GM12878 (cell line): Measurements from ENCODE around the gene METTL16. TPM values are rescaled to one million over a fixed set of nuclear protein-coding genes. Genes with fewer than 3 reads are reported as not detected.
"Not testable (repeated sequence)": the region's sequence is repeated elsewhere in the genome, so short reads cannot be mapped to it uniquely, and the experiment has no call there.

Source experiments
- ATAC-seq: fragments of 200-7000 bp; cut with Tn5 transposase; 3 replicates; pipeline ENCODE4 v1.9.1; 2020; ENCODE audit warnings: mild to moderate bottlenecking, moderate library complexity
- BruUV-seq: library from RNA; stranded (reverse); fragments of 400-500 nt; replicated peaks from 2 replicates; lab custom pipeline; 2021; lab: Mats Ljungman, UMichigan
- CTCF ChIA-PET: fragments of 300-600 bp; sonication (Branson Sonifier 250); formaldehyde crosslinking; extraction: SDS; loops from one replicate; lab custom pipeline; 2021; ENCODE audit warnings: inconsistent platforms; lab: Yijun Ruan, JAX
- POLR2A ChIA-PET: fragments of 350-600 bp; formaldehyde crosslinking; extraction: SDS; loops from one replicate; lab custom pipeline; 2021; ENCODE audit warnings: inconsistent platforms; lab: Charles Lee
- RAD21 ChIA-PET: fragments of 300-600 bp; sonication (Branson Sonifier 250); formaldehyde crosslinking; loops from one replicate; lab custom pipeline; 2023; ENCODE audit warnings: antibody characterized with exemption; ENCODE audit not compliant: unreplicated experiment; lab: Charles Lee
- SMC1A ChIA-PET: fragments of 300-600 bp; sonication (Branson Sonifier 250); formaldehyde crosslinking; loops from one replicate; lab custom pipeline; 2023; ENCODE audit not compliant: unreplicated experiment, uncharacterized antibody; lab: Charles Lee
- DNase-seq: peaks from one replicate; pipeline ENCODE4 v3.0.0-alpha.2; 2011; ENCODE audit warnings: low read depth, low spot score
- FAIRE-seq: peaks from 3 replicates; lab custom pipeline; 2011; peaks lifted over from hg19 to GRCh38; lab: Jason Lieb, UNC
- H2AFZ ChIP-seq: 2 replicates; pipeline ENCODE4 v1.6.0; 2011; ENCODE audit warnings: low read depth, low read length, control low read depth; ENCODE audit not compliant: control insufficient read depth
- H3K27ac ChIP-seq: 2 replicates; pipeline ENCODE4 v1.5.1; 2011; ENCODE audit warnings: control low read depth; ENCODE audit not compliant: control insufficient read depth, insufficient read depth
- H3K27me3 ChIP-seq, 2 experiments: replicated peaks in 1 of 2; 2 replicates each; pipeline versions ENCODE4 v1.6.0 to v1.6.1; 2011; ENCODE audit warnings: low read length in 1 of 2; ENCODE audit not compliant: control insufficient read depth in 2 of 2, insufficient read depth in 2 of 2
- H3K36me3 ChIP-seq, 2 experiments: 2 replicates each; pipeline ENCODE4 v1.5.1; 2011; ENCODE audit warnings: low read length in 1 of 2; ENCODE audit not compliant: control insufficient read depth in 2 of 2, insufficient read depth in 2 of 2
- H3K4me1 ChIP-seq: 2 replicates; pipeline ENCODE4 v1.6.1; 2011; ENCODE audit warnings: mild to moderate bottlenecking, low read length, moderate library complexity, mixed read lengths; ENCODE audit not compliant: control insufficient read depth, insufficient read depth
- H3K4me2 ChIP-seq: 2 replicates; pipeline ENCODE4 v1.6.0; 2011; ENCODE audit warnings: control low read depth; ENCODE audit not compliant: control insufficient read depth, insufficient read depth
- H3K4me3 ChIP-seq: fragments of 200-600 bp; sonication (generic); 2 replicates; pipeline ENCODE4 v1.5.1; 2016
- H3K79me2 ChIP-seq: 2 replicates; pipeline ENCODE4 v1.6.0; 2011; ENCODE audit warnings: low read length; ENCODE audit not compliant: control insufficient read depth, insufficient read depth
- H3K9ac ChIP-seq: 2 replicates; pipeline ENCODE4 v1.8.0; 2011; ENCODE audit warnings: low read length, control low read depth, mixed read lengths; ENCODE audit not compliant: control insufficient read depth, insufficient read depth
- H3K9me3 ChIP-seq: replicated peaks from 3 replicates; pipeline ENCODE4 v1.5.1; 2011; ENCODE audit warnings: mild to moderate bottlenecking, low read length; ENCODE audit not compliant: control insufficient read depth, insufficient read depth
- H4K20me1 ChIP-seq: 2 replicates; pipeline ENCODE4 v1.6.0; 2011; ENCODE audit not compliant: control insufficient read depth, insufficient read depth
- BHLHE40 ChIP-seq, 2 experiments: fragments of 450-650 bp in 1 of 2; IDR thresholded peaks; 2 replicates each; pipeline ENCODE4 v1.6.1; 2011 to 2017; ENCODE audit warnings: low read depth in 2 of 2, borderline replicate concordance in 1 of 2, improper control_type of control experiment in 1 of 2, low read length in 1 of 2, mild to moderate bottlenecking in 1 of 2
- BMI1 ChIP-seq: fragments of 450-650 bp; IDR thresholded peaks from 2 replicates; pipeline ENCODE4 v1.6.1; 2016; ENCODE audit warnings: mild to moderate bottlenecking, moderate library complexity, borderline replicate concordance
- FOS ChIP-seq: IDR thresholded peaks from 3 replicates; pipeline ENCODE4 v1.6.1; 2011; ENCODE audit warnings: borderline replicate concordance; ENCODE audit not compliant: insufficient read length; ENCODE audit errors: extremely low read depth
- MTA3 ChIP-seq: IDR thresholded peaks from 2 replicates; pipeline ENCODE4 v1.6.1; 2012; ENCODE audit warnings: low read length, inconsistent platforms, borderline replicate concordance
- NFYA ChIP-seq: IDR thresholded peaks from 2 replicates; pipeline ENCODE4 v1.6.1; 2011; ENCODE audit warnings: low read depth, mild to moderate bottlenecking, low read length, improper control_type of control experiment, borderline replicate concordance
- SREBF1 ChIP-seq: IDR thresholded peaks from 2 replicates; pipeline ENCODE4 v1.6.1; 2012; ENCODE audit warnings: mild to moderate bottlenecking, low read length
- TARDBP ChIP-seq: IDR thresholded peaks from 2 replicates; pipeline ENCODE4 v1.6.1; 2016; ENCODE audit warnings: borderline replicate concordance
- ZNF622 ChIP-seq: fragments of 450-650 bp; IDR thresholded peaks from 2 replicates; pipeline ENCODE4 v1.6.1; 2017; ENCODE audit warnings: mild to moderate bottlenecking, inconsistent platforms
- WGBS: methylation state at CpG from one replicate; pipeline ENCODE4 v1.1.6; 2016; ENCODE audit warnings: low lambda C conversion rate; ENCODE audit not compliant: insufficient replicate concordance, insufficient coverage; ENCODE audit errors: missing lambda C conversion rate; 5-methylcytosine and 5-hydroxymethylcytosine counted together
- in situ Hi-C: fragments of 300-500 bp; cut with MboI; formaldehyde crosslinking; loops from 9 replicates; pipeline ENCODE4 v1.14.3; 2018; ENCODE audit warnings: mixed read lengths
- intact Hi-C: fragments of 100-400 bp; cut with micrococcal nuclease; formaldehyde crosslinking; loops from one replicate; pipeline ENCODE4 v1.14.2; 2022; ENCODE audit not compliant: unreplicated experiment
- polyA plus RNA-seq, 11 experiments: library from polyadenylated mRNA; depleted of rRNA in 4 of 11; unstranded in 6 of 11; stranded (reverse) in 5 of 11; fragments of >200 nt; fragmentation: Nextera tagmentation in 4 of 11; fragmentation: Illumina TruSeq in 1 of 11; extraction: Ambion mirVana in 4 of 11; extraction: Trizol in 1 of 11; gene quantifications; 1 replicate in 1 of 11; 2 replicates in 10 of 11; pipeline versions ENCODE4 v1.2.1 to v1.2.3, GENCODE V29; 2011 to 2016; ENCODE audit warnings: inconsistent platforms in 2 of 11, missing spikeins in 2 of 11, low read depth in 1 of 11
- total RNA-seq, 4 experiments: library from RNA; depleted of rRNA in 3 of 4; stranded (reverse); fragments of >200 nt in 3 of 4; fragmentation: Illumina TruSeq in 1 of 4; extraction: Trizol in 1 of 4; gene quantifications; 2 replicates each; pipeline versions ENCODE4 v1.2.1 to v1.2.3, GENCODE V29; 2013 to 2021
- TF ChIP-seq, protein P1 (sequence below): IDR thresholded peaks from 2 replicates; pipeline ENCODE4 v1.6.1; 2012; ENCODE audit warnings: low read depth, low read length, improper control_type of control experiment
- TF ChIP-seq, protein P2 (sequence below): fragments of 450-650 bp; IDR thresholded peaks from 2 replicates; pipeline ENCODE4 v1.6.1; 2014; ENCODE audit warnings: mild to moderate bottlenecking
- TF ChIP-seq, protein P3 (sequence below): fragments of 450-650 bp; conservative IDR thresholded peaks from 2 replicates; pipeline ENCODE4 v1.6.1; 2017; ENCODE audit warnings: mild to moderate bottlenecking, moderate library complexity
- TF ChIP-seq, protein P4 (sequence below): fragments of 450-650 bp; IDR thresholded peaks from 2 replicates; pipeline ENCODE4 v1.6.1; 2017; ENCODE audit warnings: low read depth, mild to moderate bottlenecking, moderate library complexity

METTL16 gene
- total and polyA plus RNA-seq, 10 of the 15 experiments (the other 5 are each of a cell fraction or from before 2014, with no cell fraction given) = 15.6 to 34.3 (median 23.7) TPM

DNA sequence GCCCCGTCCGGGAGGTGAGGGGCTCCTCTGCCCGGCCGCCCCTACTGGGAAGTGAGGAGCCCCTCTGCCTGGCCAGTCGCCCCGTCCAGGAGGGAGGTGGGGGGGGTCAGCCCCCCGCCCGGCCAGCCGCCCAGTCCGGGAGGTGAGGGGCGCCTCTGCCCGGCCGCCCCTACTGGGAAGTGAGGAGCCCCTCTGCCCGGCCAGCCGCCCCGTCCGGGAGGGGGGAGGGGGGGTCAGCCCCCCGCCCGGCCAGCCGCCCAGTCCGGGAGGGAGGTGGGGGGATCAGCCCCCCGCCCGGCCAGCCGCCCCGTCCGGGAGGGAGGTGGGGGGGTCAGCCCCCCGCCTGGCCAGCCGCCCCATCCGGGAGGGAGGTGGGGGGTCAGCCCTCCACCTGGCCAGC, 64.2 kb downstream of the METTL16 start:
- SMC1A ChIA-PET, H3K79me2 ChIP-seq, H4K20me1 ChIP-seq, H3K36me3 ChIP-seq, ATAC-seq, intact Hi-C loops, H3K27me3 ChIP-seq, H3K27ac ChIP-seq, RAD21 ChIA-PET, H3K4me1 ChIP-seq, H3K9ac ChIP-seq, H3K4me2 ChIP-seq, in situ Hi-C loops, BruUV-seq, POLR2A ChIA-PET, H3K9me3 ChIP-seq, DNase-seq, H2AFZ ChIP-seq, FAIRE-seq, CTCF ChIA-PET, H3K4me3 ChIP-seq: not testable (repeated sequence)
- no CpG with 5 or more reads among the region's 29 CpGs for WGBS

DNA sequence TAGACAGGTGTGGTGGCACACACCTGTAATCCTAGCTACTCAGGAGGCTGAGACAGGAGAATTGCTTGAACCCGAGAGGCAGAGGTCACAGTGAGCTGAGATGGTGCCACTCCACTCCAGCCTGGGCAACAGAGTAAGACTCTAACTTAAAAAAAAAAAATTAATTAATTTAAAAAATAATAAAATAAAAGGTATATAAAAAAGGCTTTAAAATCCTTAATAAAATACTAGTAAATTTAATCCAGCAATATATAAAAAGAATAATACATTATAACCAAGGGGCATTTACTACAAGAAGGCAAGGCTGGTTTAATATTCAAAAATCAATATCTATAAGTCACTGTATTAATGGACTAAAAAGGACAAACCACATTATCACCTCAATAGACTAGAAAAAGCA, 66.0 kb downstream of the METTL16 start:
- intact Hi-C loops (no loop called here), in situ Hi-C loops (no loop called here)
- Histone ChIP-seq H3K9ac (no peak overlapping the region), H3K36me3 (no peaks in the 10 kb centered on the region; a peak in 3 of 4 replicates), H3K27ac (no peak overlapping the region), H4K20me1 (no peaks in the 10 kb centered on the region), H3K4me2 (no peak overlapping the region), H2AFZ (no peak overlapping the region), H3K27me3 (no peaks in the 10 kb centered on the region), H3K4me1 (no peaks in the 10 kb centered on the region; the same call in 1 of the 2 replicates), H3K9me3 (no peaks in the 10 kb centered on the region; the same call in 2 of the 3 replicates), H3K79me2 (no peaks in the 10 kb centered on the region), H3K4me3 (no peak overlapping the region)
- RAD21 ChIA-PET = no interaction called here
- POLR2A ChIA-PET = no interaction called here
- CTCF ChIA-PET = no interaction called here
- ATAC-seq (no peak), DNase-seq (no peak), FAIRE-seq (no peak)
- SMC1A ChIA-PET = no interaction called here
- BruUV-seq = no TSS peak
- WGBS = 100% methylated on average over 1 of the region's 1 CpG
- TF ChIP-seq, protein P1, sequence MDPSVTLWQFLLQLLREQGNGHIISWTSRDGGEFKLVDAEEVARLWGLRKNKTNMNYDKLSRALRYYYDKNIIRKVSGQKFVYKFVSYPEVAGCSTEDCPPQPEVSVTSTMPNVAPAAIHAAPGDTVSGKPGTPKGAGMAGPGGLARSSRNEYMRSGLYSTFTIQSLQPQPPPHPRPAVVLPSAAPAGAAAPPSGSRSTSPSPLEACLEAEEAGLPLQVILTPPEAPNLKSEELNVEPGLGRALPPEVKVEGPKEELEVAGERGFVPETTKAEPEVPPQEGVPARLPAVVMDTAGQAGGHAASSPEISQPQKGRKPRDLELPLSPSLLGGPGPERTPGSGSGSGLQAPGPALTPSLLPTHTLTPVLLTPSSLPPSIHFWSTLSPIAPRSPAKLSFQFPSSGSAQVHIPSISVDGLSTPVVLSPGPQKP = no peak
- no peak for TF ChIP-seq TARDBP
- TF ChIP-seq BHLHE40 (IDR thresholded peaks at IDR 0.05; ENCODE audit: borderline replicate concordance in 1 of 2, low read depth in 2 of 2, low read length in 1 of 2) = no peak
- no peak for TF ChIP-seq ZNF622
- no peak for TF ChIP-seq FOS
- TF ChIP-seq SREBF1 = no peak
- TF ChIP-seq, protein P2, sequence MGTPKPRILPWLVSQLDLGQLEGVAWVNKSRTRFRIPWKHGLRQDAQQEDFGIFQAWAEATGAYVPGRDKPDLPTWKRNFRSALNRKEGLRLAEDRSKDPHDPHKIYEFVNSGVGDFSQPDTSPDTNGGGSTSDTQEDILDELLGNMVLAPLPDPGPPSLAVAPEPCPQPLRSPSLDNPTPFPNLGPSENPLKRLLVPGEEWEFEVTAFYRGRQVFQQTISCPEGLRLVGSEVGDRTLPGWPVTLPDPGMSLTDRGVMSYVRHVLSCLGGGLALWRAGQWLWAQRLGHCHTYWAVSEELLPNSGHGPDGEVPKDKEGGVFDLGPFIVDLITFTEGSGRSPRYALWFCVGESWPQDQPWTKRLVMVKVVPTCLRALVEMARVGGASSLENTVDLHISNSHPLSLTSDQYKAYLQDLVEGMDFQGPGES = no peak
- no peak for TF ChIP-seq MTA3
- TF ChIP-seq, protein P3, sequence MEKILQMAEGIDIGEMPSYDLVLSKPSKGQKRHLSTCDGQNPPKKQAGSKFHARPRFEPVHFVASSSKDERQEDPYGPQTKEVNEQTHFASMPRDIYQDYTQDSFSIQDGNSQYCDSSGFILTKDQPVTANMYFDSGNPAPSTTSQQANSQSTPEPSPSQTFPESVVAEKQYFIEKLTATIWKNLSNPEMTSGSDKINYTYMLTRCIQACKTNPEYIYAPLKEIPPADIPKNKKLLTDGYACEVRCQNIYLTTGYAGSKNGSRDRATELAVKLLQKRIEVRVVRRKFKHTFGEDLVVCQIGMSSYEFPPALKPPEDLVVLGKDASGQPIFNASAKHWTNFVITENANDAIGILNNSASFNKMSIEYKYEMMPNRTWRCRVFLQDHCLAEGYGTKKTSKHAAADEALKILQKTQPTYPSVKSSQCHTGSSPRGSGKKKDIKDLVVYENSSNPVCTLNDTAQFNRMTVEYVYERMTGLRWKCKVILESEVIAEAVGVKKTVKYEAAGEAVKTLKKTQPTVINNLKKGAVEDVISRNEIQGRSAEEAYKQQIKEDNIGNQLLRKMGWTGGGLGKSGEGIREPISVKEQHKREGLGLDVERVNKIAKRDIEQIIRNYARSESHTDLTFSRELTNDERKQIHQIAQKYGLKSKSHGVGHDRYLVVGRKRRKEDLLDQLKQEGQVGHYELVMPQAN = no peak
- TF ChIP-seq NFYA = no peak
- TF ChIP-seq, protein P4, sequence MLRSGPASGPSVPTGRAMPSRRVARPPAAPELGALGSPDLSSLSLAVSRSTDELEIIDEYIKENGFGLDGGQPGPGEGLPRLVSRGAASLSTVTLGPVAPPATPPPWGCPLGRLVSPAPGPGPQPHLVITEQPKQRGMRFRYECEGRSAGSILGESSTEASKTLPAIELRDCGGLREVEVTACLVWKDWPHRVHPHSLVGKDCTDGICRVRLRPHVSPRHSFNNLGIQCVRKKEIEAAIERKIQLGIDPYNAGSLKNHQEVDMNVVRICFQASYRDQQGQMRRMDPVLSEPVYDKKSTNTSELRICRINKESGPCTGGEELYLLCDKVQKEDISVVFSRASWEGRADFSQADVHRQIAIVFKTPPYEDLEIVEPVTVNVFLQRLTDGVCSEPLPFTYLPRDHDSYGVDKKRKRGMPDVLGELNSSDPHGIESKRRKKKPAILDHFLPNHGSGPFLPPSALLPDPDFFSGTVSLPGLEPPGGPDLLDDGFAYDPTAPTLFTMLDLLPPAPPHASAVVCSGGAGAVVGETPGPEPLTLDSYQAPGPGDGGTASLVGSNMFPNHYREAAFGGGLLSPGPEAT = no peak
- TF ChIP-seq BMI1 = no peak
